A172 (cell line): ENCODE data around the gene LDLRAD4. TPM values are rescaled to one million over a fixed set of nuclear protein-coding genes. Genes with fewer than 3 reads are reported as not detected.

Source experiments
- DNase-seq: peaks from one replicate; pipeline ENCODE4 v3.0.0-alpha.2; 2015; ENCODE audit warnings: low spot score
- total RNA-seq: library from RNA; depleted of rRNA; stranded (reverse); fragments of >200 nt; shearing (Covaris generic); gene quantifications from 2 replicates; pipeline ENCODE4 v1.2.3, GENCODE V29; 2014

The LDLRAD4 gene
- total RNA-seq, 1 experiment from 2014 or later: 5.7 TPM

DNA sequence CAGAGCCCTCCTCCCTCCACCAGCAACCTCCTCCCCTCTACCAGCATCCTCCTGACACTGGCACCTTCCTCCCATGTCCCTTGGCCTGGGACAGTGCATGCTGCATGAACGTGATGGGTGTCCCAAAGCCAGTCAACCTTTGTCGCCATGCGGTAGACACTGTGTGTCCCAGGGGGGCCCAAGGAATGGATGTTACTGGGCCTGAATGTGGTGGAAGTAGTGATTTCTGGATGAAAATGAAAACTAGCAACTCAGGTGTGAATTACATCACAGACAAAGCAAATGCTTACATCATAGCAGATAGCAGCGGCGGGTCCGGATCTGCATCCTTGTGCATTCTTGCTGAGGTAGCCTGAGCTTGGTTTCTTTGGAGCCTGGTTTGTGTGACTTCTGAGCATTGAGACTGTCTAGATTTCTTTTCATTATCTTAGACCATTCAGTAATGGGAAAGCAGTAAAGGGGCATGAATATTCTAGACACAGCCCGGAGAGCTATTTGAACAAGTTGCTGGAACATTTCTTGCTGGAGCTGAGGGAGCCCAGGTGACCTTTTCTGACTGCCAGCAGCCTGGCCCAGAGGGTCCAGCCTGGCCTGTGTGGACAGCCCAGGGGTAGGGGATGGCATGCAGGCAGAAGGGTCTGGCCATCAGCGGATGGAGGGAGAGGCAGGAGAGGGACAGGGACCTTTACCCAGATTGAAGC, 407.4 kb downstream of the LDLRAD4 start:
- DNase-seq: no peak

DNA sequence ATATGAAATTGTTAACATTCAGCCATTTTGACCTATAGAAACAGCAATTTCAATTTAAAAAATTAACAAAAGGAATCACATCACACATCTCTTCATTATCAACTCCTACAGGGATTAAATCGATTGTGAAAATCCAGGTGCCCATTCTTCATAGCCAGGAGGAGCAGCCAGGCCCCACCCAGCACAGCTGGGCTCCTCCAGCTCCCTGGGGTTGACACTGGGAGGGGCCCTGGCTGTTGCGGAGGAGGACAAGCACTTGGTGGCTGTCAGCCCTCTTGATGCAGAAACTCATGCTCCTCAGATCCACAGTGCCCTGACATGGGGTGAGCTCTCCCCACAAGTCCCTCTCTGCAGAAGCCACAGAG, 408.0 kb downstream of the LDLRAD4 start:
- DNase-seq: no peak

DNA sequence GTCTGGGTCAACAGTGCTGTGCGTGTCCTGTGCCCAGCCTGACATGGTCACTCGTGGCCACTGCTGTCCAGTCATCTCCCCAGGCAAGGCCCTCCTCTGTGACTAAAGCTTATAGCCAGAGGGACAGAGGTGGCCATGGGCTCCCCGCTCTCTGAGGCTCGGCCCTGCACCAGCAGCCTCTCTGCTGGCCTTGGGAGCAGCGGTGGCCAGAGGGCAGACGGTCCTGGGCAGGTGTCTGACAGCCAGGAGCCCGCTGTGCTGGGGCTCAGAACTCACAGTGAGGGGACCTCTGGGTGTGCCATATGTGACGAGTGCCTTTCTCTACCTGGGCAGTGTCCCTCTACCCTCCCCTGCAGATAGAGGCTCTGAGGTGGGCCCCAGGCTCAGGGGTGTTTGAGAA, 409.1 kb downstream of the LDLRAD4 start:
- no peak for DNase-seq

DNA sequence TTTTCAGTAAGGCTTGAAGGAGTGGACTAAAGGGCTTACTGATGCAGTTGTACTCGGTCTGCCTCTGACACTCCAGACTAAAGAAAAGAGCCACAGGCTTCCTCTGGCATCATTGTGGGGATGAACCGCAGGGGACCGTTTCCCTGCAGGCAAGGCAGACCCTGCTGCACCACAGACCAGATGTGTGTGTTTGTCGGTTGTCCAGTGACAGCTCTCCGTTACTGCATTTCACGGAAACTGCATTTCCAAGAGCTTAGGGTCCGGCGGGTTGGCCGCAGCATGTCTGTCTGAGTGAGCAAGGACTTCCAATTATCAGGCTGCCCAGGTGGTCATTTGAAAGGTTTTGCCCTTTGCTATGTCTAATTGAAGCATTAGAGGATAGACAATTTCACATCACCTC, 409.7 kb downstream of the LDLRAD4 start:
- no peak for DNase-seq

DNA sequence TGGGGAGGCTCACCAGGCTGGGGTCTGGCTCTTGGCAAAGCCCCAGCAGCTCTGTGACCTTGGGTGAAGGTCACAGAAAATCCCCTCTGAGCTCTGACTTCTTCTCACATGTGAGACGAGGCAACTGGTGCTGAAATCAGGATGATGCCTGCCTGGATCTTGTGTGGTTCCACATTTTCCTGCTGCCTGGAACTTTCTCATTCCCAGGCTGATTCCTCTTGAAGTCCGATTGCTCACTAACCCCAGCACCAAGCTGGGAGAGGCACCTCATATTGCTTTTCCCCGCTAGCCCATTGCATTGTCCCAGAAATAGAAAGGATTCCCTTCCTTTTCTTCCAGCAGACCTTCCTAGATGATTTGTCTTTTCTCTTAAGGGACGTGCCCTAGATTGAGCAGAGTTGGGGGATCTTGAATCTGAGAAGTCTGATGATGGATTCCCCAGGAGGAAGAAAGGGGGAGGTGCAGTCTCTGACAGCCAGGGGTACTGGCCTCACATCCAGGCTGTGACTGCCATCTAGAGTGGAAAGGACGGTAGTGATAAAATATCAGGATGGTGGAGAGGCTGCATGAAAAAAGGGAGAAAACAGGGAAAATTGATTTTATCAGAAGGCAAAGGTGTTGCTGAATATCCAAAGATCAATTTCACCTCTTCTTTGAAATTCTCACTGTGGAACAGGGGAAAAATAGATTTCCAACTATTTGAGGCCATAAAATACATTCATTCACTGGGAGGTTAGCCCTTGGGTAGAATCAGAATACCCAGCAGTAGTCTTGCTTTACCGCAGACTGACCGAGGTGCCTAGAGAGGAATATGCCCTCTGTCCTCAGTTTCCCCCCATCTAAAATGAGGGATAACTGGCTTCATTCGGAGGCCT, 411.5 kb downstream of the LDLRAD4 start:
- peak; percentile 68 for DNase-seq

DNA sequence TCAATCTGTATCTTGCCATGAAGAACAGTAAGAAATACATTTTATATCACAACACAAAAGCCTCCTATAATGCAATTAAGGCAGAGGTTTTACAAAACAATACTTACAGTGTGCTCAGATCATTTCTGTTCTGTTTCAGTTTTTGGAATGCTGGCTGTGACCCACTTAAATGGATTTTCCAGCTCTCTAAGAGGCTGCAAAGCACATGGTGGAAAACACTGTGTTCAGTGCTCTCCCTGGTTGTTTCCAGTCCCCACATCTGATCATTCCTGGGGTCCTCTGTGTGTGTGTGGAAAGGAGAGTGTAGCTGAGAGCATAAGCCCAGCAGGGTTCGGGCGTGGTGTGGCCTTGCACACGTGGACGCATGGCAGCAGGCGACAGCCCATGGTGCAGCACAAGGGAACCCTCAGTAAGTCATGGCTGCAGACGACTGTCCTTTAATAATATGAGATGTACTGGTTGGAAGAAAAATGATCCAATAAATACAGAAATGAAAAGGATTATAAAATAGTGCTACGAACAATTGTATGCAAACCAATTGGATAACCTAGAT, 412.2 kb downstream of the LDLRAD4 start:
- no peak for DNase-seq

DNA sequence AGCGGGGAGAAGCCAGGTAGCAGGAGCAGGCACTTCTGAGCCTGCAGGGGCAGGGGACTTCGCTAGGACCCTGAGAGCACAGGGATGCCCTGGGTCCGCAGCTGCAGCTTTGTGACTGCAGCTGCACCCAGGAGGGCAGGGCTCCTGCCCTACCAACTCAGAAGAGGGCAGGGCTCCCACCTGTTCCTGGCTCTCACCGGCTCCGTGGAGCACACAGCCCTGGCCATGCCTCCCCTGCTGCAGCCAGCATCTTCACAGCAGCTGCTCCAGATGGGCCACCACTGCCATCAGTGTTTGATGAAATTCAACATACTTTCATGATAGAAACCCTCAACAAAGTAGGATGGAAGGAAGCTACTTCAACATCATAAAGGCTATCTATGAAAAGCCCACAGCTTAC, 415.1 kb downstream of the LDLRAD4 start:
- no peak for DNase-seq

DNA sequence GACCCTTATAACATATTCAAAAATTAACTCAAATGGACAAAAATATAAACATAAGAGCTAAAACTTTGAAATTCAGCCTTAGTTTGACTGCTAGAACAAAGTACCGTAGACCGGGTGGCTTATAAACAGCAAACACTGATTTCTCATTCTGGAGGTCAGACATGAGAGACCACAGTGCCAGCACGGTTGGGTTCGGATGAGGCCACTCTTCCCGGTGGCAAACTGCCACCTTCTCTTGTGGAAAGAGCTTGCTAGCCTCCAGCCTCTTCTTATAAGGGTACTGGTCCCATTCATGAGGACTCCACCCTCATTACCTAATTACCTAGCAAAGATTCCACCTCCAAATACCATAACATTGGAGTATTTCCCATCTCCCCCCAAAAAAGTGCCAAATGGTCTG, 416.5 kb downstream of the LDLRAD4 start:
- DNase-seq: no peak

DNA sequence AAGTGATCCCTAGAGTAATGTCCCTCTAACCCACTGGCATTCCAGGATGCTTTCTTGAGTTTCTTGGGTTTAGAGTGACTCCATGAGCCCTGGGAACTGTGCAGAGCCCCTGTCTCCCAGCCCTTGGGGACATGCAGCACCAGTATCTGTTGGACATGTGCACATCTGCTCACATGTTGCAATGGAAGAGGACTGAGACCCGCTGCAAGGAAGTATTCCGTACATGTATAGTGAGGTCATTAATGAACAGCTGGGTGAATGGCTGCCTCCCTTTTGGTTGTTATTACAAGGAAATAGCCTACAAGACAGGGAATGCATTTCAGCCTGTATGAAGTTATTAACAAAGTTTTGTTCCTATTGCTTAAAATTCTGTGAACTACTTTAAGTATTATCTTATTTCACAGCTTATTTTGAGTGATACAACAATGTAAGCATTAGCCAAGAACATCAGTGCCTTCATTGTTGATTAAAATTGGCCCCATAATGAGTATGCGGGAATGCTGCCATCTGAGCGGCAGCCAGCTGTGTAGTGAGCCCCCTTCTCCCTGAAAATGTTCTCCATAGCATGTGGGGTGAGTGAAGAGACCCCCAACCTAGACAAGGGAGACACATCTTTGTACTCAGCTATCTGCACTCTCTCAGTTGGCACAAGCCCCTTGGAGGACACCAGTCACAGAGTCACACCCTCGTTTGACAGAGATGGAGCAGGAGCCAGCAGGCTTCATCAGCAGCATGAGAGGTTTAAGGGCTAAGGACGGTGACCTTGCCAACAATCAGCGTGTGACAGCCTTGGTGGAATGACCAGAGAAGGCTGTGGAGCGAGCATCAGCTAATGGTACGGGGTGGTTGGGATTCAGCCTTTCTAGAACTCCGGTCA, 420.4 kb downstream of the LDLRAD4 start:
- DNase-seq: no peak

DNA sequence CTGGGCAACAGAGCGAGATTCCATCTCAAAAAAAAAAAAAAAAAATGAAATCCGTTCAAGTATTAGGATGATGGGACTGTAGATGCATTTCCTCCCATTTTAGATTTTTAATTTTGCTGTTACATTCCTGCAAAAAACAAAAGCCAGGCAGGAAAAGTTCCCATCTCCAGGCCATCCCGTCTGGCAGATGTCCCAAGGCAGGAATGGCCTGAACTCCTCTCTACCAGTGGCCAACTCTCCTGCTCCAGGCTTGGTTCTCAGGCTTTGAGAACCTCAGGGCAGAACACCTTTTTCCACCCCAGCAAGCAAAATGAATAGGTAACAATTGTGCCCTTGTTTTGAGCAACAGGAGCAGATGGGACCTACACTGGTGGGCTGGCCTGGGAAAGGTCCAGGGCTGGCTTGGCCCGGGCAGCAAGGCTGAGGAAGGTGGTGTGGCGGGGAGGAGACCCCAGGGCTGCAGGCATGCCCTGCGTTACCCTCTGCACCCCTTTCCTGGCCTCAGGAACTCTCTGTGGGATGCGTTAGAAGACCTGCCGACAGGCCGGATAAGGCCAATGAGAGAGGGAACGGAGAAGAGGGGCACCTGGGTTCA, 421.8 kb downstream of the LDLRAD4 start:
- no peak for DNase-seq

DNA sequence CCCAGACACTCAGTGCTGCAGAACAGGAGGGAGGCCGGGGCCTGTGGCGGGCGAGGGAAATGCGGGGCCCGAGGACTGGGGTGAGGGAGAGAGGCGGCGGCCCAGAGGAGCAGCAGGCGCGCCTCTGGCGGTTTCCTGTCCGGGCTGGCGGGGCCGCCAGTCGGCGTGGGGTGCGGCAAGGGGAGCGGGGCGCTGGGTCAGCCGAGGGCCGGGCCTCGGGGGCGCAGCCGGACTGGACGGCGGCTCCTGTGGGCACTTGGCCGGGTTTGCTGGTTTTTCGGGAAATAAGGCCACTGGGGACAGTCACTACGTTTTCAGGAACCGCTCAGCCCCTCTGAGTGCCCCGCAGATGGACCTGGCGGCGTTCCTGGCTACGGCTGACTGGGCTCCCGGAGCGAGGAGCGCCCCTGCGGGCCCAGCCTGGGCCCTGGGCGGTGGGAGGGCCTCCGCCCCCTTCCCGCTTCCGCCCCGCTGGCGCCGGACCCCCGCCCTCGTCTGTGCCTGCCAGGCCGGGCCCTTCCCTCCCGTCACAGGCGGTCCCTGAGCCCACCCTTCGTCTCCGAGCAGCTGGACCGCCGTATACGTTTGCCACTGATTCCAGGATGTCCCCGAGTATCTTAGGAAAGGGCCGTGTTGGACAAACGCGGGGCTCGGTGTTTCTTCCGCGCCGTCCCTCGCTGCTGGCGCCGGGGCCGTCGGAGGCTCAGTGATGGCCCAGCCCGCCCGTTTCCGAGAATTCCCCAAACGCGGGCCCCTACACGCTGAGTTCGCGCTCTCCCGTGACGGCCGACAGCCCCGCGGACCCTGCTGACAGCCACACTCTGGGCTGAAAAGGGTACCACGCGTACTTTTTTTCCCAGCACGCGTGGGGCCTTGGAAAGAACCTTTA, 423.2 kb downstream of the LDLRAD4 start:
- DNase-seq: no peak

DNA sequence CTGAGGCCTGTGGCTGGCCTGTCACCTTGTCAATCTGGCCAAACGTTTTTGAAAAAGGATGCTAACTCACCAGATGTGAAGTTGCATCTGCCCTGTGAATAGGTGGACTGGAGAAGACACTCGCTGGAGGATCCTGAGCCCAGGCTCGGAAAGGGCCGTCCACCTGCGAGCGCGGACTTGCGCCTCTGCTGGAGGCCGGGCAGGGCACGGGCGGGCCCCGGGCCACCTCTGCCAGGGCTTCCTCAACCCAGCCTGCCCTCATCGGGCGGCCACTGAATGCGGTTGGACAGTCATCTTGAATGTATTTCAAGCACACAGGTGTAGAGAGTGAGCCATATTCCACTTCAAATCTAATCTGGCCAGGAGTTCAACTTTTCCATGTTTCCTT, 423.9 kb downstream of the LDLRAD4 start:
- no peak for DNase-seq

DNA sequence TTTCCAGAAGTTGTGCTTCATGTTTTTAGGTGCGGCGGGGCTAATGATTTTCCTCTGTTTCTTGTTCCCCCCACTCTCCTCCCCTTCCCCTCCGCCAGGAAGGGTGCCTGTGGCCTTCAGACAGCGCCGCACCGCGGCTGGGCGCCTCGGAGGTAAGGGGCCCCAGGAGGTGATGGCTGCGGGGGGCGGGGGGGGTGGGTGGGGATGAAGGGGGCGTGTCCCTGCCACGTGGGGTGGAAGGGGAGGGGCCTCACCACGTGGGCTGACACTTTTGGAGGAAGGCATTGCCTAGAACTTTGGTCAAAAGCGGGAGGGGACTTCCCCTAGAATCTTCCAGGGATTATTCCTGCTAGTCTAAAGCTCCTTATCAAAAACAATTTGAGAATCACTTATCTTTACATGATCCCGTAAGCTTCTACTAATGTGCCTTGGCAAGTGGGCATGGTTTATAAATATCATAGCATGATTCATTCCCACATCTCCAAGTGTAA, 424.7 kb downstream of the LDLRAD4 start:
- no peak for DNase-seq

DNA sequence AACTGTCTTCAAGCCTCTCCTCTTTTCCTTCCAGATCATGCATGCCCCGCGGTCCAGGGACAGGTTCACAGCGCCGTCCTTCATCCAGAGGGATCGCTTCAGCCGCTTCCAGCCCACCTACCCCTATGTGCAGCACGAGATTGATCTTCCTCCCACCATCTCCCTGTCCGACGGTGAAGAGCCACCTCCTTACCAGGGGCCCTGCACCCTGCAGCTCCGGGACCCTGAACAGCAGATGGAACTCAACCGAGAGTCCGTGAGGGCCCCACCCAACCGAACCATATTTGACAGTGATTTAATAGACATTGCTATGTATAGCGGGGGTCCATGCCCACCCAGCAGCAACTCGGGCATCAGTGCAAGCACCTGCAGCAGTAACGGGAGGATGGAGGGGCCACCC, 426.5 kb downstream of the LDLRAD4 start:
- DNase-seq: no peak

DNA sequence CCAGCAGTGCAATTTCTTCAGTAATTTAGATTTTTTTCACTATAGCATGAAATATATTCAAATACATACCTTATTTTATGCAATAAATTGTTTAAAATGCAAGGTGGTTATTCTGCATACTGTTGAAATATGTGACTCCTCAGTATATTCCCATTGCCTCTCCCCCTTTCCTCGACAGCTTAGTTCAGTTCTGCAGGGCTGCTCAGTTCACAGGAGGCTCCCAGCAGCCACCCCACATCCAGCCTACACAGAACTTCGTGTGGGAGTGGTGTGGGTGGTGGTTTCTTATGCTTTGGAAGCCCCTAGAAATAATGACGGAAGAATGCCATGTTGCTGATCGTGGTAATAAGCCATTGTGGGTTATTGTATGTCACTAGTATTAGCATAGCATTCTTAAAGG, 428.1 kb downstream of the LDLRAD4 start:
- no peak for DNase-seq

DNA sequence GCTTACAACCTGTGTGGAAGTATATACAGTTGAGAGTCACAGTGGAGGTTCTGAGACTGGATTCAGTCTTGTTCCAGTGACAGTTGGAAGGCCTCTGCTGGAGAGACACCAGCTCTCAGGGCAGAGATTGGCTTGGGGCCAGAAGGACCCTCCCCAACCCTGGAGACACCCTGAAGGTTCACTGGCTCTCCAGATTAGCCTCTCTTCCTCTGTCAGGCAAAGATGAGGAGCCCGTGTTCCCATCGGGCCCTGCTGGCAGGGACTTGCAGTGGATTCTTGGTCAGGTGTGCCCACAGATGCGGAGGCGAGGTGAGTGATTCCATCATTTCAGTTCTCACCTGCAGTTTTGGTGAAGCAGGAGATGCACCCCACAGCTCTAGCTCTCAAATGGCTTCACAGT, 429.2 kb downstream of the LDLRAD4 start:
- DNase-seq: no peak

DNA sequence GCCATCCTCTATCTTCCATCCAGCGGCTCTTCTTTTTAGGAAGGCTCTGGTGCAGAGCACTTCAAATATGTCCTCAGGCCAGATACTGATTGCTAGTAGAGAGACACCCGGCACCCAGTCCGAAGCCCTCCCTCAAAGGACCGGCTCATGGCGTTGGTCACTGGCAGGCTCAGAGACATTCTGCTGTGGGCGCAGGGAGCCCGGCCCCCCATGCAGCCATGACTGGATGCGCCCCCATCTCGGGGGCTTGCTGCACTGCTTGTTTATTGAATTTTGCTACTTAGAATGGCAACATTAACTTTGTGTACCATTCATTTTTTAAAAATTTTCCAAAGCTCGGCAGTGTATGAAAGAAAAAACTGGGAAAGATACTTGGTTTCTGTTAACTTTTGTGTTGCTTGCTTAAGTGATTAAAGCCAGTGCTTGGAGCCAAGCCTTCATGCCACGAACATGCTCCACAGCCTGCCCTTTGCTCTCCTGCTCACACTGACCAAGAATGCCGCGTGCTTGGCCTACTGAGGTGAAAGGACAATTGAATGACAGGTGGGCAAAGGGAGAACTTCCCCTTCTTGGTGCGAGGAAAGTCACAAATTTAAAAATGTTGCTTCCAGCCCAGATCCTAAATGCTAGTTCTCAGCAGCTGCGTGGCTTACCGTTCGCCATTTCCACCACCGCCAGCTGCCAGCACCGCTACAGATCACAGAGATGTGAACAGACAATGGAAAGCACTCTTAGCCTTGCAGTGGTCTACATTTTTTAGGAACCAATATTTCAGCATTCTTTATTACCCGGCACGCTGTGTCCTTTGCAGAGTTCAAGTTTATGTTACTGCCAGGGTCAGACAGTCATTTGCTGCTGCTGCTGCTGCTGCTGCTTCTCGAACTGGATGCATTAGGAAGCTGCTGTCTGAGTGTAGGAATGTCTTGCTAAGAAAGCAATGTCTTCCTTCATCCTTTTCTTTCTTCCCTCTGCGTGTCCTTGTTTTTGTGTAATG, 431.1 kb downstream of the LDLRAD4 start:
- DNase-seq: no peak

DNA sequence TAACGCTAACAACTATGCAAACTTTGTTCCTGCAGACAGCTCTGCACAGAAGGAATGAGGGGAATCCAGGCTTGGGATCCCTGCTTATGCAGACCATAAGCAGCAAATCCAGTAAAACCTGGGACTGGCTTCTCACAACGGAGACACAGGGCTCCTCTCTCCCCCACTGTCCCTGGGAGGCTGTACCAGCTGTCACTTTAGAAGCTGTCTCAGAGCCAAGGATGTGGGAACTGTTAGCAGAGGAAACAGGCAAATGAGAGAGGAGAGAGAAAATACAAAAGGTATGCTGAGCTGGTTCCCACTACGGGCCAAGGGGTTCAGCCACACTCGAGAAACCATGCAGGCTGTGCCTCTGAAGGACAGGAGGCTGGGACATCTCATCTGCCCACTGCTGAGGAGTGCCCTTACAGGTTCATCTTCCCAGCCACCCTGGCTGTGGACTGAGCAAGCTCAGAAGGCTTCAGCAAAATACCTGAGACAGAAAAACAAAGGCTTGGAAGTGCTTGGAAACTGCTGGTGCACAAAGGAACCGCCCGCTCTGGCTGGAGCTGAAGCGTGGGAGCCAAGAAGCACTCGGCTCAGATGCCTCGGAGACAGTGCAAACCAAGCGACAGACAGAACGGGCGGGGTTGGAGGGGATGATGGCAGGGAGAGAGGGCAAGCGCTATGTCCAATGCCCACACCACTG, 435.3 kb downstream of the LDLRAD4 start:
- DNase-seq: no peak

DNA sequence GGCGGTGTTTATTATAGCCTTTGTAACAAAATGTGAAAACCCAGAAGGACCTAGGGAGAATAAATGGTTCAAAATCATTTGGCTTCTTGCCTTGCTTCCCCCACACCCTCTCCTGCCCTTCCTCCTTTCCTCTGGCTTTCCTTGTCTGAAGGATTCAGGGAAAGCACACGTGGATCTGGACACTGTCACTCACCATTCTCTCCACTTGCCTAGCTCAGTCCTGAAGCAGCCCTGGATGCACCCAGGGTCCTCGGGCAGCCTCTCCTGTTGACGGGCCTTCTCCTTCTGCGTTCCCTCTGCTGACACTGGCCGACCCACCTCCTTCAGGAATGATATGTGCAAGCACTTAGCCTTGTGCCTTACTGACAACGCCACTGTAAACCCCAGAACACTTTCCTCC, 439.4 kb downstream of the LDLRAD4 start:
- no peak for DNase-seq
